Neural crest cell (in vitro differentiated cells): ENCODE results near the gene MPPED2. TPM values are rescaled to one million over a fixed set of nuclear protein-coding genes. Genes with fewer than 3 reads are reported as not detected.

Source experiments
- DNase-seq: peaks from one replicate; pipeline ENCODE4 v3.0.0; 2021; ENCODE audit warnings: low read depth, mixed read lengths, low spot score
- H3K27ac Mint-ChIP-seq: one replicate; pipeline ENCODE4 v1.8.0; 2021; ENCODE audit warnings: mild to moderate bottlenecking, mixed read lengths; ENCODE audit not compliant: unreplicated experiment
- H3K27me3 Mint-ChIP-seq: 2 replicates; pipeline ENCODE4 v1.8.0; 2021; ENCODE audit warnings: low read depth, mild to moderate bottlenecking, mixed read lengths
- H3K36me3 Mint-ChIP-seq: 2 replicates; pipeline ENCODE4 v1.8.0; 2021; ENCODE audit warnings: low read depth, mild to moderate bottlenecking, mixed read lengths
- H3K4me1 Mint-ChIP-seq: 2 replicates; pipeline ENCODE4 v1.8.0; 2021; ENCODE audit warnings: mixed read lengths
- H3K4me3 Mint-ChIP-seq: one replicate; pipeline ENCODE4 v1.8.0; 2021; ENCODE audit warnings: mild to moderate bottlenecking, mixed read lengths
- H3K9me3 Mint-ChIP-seq: 2 replicates; pipeline ENCODE4 v1.8.0; 2021; ENCODE audit warnings: mixed read lengths
- total RNA-seq: library from RNA; stranded (reverse); gene quantifications from 2 replicates; pipeline ENCODE4 v1.2.1, GENCODE V29; 2021
- TF ChIP-seq, protein P1 (sequence below): fragments of 200-600 bp; sonication (generic); conservative IDR thresholded peaks from 2 replicates; pipeline ENCODE4 v1.5.0; 2021; ENCODE audit warnings: antibody characterized with exemption, mild to moderate bottlenecking

Gene MPPED2
- total RNA-seq, 1 donor from 2014 or later, result 3.1 TPM

DNA sequence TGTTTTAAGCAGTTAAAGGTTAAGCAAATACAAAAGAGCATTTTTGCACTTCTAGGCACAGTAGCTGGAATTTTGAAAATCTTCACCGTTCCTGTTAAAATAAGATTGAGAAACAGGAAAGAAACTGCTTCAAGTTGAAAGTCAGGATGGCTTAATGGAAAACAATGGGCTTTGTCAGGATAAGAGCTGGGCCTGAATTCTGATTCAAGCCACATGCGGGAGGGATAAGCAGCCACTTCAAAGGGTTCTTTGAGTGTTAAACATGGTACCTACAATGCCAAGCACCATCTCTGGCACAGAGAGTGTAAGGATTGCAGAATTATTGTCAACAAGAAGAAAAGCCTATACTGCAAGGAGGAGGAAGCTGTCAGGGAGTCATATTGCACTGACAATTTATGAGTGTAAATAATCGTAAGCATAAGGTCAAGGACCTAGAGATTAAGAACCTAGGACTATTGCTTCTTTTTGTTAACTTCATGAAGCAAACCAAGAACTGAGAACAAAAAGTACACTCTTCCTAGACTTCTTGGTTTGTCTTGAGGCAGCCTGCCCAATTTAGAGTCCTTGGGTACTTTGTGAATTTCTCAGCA is 32.5 kb downstream of the MPPED2 start:
- Mint-ChIP-seq H3K4me1 (peaks cover 10% of the 10 kb centered on the region), H3K9me3 (no peaks in the 10 kb centered on the region), H3K36me3 (no peaks in the 10 kb centered on the region), H3K4me3 (no peak overlapping the region), H3K27me3 (peaks cover 2% of the 10 kb centered on the region), H3K27ac (no peak overlapping the region)
- no peak for DNase-seq
- TF ChIP-seq, protein P1, sequence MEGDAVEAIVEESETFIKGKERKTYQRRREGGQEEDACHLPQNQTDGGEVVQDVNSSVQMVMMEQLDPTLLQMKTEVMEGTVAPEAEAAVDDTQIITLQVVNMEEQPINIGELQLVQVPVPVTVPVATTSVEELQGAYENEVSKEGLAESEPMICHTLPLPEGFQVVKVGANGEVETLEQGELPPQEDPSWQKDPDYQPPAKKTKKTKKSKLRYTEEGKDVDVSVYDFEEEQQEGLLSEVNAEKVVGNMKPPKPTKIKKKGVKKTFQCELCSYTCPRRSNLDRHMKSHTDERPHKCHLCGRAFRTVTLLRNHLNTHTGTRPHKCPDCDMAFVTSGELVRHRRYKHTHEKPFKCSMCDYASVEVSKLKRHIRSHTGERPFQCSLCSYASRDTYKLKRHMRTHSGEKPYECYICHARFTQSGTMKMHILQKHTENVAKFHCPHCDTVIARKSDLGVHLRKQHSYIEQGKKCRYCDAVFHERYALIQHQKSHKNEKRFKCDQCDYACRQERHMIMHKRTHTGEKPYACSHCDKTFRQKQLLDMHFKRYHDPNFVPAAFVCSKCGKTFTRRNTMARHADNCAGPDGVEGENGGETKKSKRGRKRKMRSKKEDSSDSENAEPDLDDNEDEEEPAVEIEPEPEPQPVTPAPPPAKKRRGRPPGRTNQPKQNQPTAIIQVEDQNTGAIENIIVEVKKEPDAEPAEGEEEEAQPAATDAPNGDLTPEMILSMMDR, result no peak

DNA sequence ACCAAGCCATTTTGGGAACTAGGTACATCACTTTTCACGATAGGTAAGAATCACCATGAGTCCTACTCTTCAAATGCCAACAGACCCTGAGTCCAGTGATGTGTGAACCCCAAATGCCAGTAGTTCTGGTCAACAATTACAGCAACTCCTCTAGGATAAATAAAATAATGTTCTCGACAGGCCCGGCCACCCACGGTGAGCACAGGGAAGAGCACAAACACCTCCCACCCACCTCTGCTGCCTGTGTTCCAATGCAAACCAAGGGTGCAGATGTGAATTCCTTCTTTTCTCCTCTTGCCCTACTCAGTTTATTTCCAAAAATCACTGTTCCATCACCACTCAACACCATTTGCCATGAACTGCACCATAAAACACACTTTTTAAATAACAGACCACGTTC is 33.3 kb downstream of the MPPED2 start:
- no peak overlapping the region for H3K4me3 Mint-ChIP-seq
- H3K27me3 Mint-ChIP-seq, result peaks cover 2% of the 10 kb centered on the region
- no peak for DNase-seq
- no peak overlapping the region for H3K27ac Mint-ChIP-seq
- no peaks in the 10 kb centered on the region for H3K36me3 Mint-ChIP-seq
- H3K9me3 Mint-ChIP-seq, result no peaks in the 10 kb centered on the region
- TF ChIP-seq, protein P1, result no peak
- peaks cover 10% of the 10 kb centered on the region for H3K4me1 Mint-ChIP-seq

DNA sequence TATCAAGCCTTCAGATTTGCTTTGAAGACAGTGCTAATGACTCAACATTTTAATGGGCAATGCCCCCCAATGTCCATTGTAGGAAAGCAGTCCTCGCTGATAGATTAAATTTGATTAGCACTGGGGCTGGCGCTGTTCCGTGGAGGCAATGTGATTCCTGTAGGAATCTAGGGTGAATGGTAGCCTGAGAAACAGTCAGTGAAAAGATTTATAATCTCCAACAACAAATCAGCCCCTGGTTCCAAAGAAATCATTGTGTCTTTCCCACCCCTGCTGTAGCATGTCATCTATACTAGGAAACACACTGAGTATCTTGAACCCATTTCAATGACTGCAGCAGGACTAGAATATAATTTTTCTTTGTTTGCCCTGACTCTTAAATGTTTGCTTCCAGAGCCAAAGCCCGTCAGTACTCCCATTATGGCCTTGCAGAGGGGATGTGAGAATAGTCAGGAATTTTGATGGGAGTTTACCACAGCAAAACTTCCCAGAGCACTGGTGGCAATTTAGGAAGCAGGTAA is 36.1 kb downstream of the MPPED2 start:
- no peak overlapping the region for H3K4me3 Mint-ChIP-seq
- peaks cover 2% of the 10 kb centered on the region for H3K27me3 Mint-ChIP-seq
- no peak for DNase-seq
- H3K36me3 Mint-ChIP-seq, result no peaks in the 10 kb centered on the region
- H3K4me1 Mint-ChIP-seq, result peaks cover 10% of the 10 kb centered on the region
- no peak overlapping the region for H3K27ac Mint-ChIP-seq
- TF ChIP-seq, protein P1, result no peak
- H3K9me3 Mint-ChIP-seq, result no peaks in the 10 kb centered on the region

DNA sequence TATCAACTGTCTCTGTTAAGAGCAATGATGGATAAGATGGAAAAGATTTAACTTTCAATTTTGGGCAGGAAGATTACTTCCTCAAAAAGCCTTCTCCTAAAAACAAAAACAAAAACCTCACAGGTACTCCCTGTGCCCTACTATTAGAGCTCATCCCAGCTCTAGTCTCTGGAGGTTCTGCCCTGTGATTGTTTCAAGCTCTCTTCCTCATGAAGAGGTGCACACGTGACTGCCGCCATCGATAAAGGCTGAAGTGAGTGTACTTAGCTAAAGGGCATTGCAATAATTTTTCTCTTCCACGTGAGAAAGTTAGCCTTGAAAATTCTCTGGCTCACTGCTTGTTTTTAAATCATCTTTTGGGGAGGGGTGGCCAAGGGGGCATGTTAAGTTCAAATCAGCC is 36.6 kb downstream of the MPPED2 start:
- H3K4me1 Mint-ChIP-seq, result peaks cover 10% of the 10 kb centered on the region
- peaks cover under 1% of the 10 kb centered on the region for H3K27me3 Mint-ChIP-seq
- H3K9me3 Mint-ChIP-seq, result no peaks in the 10 kb centered on the region
- TF ChIP-seq, protein P1, result no peak
- no peak for DNase-seq
- H3K4me3 Mint-ChIP-seq, result no peak overlapping the region
- no peak overlapping the region for H3K27ac Mint-ChIP-seq
- no peaks in the 10 kb centered on the region for H3K36me3 Mint-ChIP-seq

DNA sequence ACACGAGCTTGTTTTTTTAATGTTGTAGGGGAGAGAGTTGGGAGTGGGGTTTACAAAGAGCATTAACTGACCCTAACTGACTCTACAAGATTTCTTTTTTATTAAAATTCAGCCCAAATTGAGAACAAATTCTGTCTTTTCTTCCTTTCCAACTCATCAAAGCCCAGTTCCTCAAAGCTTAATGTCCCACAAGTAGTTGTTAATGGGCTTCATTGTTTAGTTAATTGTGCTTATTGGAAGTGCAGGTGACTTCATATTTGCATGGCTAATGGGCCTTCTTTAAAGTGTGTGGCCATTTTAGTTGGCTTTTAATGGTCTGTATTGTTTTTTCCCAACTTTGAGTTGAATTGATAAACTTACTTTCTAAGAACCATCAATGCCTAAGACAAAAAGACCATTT is 39.8 kb downstream of the MPPED2 start:
- no peak for DNase-seq
- H3K4me1 Mint-ChIP-seq, result no peaks in the 10 kb centered on the region
- TF ChIP-seq, protein P1, result no peak
- H3K9me3 Mint-ChIP-seq, result no peaks in the 10 kb centered on the region
- no peak overlapping the region for H3K4me3 Mint-ChIP-seq
- no peak overlapping the region for H3K27ac Mint-ChIP-seq
- no peaks in the 10 kb centered on the region for H3K27me3 Mint-ChIP-seq
- H3K36me3 Mint-ChIP-seq, result no peaks in the 10 kb centered on the region
